Activated gamma-delta T cell (primary cell): ENCODE results near the gene NFS1.
A peak's percentile ranks its signal among the peaks of the same experiment; 100 is the strongest.
"Not testable (repeated sequence)": the region's sequence is repeated elsewhere in the genome, so short reads cannot be mapped to it uniquely, and the experiment has no call there.

Source experiments
- DNase-seq: peaks from one replicate; lab custom pipeline; 2025; lab: John Stamatoyannopoulos, UW
- total RNA-seq, 2 donors: gene quantifications; one replicate each; lab custom pipeline; 2026; lab: John Stamatoyannopoulos, UW

The NFS1 gene
- 18.9 to 20.7 reads per million in 2 donors for total RNA-seq

DNA sequence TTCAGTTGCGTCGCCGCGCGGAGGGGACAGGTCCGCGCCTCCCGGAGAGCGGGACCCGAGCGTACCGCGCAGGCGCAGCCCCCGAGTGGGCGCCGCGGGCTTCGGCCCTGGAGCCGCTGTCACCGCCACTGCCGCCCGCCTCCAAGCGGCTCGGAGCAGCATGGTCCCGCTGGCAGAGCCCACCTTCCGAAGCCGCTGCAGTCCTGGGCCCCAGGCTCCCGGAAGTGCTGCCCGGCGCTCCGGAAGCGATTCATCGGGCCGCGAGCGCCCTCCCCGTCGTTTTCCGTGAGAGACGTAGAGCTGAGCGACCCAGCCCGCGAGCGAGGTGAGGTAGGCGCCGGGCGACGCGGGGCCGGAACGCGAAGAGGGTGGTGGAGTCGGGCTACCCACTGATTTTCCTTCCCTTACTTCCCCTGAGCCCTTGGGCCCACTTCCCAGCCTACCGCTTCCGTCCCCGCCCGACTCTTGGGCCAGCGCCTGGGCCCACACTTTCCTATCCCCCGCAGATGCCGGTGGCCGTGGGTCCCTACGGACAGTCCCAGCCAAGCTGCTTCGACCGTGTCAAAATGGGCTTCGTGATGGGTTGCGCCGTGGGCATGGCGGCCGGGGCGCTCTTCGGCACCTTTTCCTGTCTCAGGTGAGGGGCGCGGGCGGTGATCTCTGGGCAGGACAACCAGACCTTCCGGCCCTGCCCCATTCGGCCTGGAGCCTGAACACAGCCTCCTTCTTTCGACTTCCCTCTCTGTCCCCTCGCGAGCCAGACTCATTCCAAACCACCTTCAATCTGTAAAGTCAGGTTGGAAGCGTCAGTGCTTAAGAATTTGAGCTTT is at the start of gene NFS1, which contains the start of gene ROMO1:
Gene NFS1 (minus strand): TSS at position 226 of the 830 bp plus-strand sequence. CDS start 64 bp downstream, at position 162.
Gene ROMO1 (plus strand): TSS at position 279 of the 830 bp plus-strand sequence. CDS start 228 bp downstream, at position 507.
- peak; percentile 79 for DNase-seq

DNA sequence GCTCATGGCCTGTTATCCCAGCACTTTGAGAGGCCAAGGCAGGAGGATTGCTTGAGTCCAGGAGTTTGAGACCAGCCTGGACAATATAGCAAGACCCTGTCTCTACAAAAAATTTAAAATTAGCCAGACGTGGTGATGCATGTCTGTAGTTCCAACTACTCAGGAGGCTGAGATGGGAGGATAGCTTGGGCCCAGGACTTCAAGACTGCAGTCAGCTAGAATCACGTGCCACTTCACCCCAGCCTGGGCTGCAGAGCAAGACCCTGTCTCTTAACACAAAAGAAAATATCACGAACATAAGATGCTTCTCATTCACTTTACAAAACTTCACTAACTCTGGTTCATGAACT is 45.3 kb upstream of the NFS1 start:
- DNase-seq = not testable (repeated sequence)

DNA sequence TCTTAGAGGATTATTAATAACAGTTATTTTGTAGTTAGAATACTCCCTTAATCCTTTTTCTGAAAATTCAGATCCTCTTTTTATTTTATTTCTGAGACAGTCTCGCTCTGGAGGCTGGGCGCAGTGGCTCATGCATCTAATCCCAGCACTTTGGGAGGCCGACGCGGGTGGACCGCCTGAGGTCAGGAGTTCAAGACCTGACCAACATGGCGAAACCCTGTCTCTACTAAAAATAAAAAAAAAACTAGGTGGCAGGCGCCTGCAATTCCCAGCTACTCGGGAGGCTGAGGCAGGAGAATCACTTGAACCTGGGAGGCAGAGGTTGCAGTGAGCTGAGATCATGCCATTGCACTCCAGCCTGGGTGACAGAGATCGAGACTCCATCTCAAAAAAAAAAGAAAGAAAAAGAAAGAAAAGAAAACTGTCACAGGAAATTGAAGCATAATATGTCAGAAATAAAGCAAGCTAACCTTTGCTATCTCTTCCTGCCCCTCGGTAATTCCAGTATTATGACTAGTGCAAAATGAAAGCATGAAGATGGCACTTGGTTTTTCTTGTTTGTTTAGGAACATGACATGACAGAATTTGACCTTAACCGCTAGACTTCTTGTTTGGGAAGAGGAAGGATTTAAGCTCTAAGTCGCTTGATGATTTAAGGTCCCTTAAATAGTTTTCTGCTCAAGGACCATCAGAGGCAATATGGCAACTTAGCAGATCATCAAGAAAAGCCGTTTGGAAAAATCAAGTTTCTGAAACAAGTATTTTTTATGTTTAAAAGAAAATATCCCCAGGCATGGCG is 44.7 kb upstream of the NFS1 start:
- no peak for DNase-seq

DNA sequence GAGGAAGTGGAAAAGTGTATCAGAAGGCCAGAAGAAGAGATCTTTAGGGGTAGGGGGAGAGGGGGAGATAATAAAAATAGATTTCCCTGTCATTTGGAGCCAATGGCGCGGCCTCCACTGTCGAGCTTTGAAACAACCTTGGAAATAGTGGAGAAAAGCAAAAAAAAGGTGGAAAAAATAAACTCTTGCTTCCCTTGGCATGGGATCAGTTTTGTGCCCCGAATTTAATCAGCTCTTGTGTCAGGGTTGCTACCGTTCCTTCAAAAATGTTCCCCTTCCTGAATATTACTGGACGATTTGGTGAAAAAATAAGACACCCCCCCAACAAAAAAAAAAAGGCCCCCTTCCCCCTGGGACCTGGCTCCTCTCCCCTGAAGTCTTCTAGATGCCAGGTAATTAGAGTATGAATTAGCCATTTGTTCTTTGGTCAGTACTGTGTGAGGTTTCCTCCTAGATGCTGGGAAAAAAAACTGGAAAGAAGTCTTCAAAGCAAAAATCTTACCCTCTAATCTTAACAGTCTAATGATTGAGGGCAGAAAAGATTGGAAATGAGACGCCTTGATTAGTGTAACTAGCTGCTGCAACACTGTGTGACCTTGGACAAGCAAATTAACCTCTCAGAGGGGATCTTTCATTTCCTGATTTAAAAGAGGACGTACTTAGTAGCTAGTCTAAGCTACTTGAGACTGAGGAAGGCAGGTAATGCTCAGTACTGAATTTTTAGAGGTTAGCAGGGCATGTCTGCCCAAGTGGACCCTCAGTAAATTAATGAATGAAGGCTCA is 43.8 kb upstream of the NFS1 start:
- no peak for DNase-seq

DNA sequence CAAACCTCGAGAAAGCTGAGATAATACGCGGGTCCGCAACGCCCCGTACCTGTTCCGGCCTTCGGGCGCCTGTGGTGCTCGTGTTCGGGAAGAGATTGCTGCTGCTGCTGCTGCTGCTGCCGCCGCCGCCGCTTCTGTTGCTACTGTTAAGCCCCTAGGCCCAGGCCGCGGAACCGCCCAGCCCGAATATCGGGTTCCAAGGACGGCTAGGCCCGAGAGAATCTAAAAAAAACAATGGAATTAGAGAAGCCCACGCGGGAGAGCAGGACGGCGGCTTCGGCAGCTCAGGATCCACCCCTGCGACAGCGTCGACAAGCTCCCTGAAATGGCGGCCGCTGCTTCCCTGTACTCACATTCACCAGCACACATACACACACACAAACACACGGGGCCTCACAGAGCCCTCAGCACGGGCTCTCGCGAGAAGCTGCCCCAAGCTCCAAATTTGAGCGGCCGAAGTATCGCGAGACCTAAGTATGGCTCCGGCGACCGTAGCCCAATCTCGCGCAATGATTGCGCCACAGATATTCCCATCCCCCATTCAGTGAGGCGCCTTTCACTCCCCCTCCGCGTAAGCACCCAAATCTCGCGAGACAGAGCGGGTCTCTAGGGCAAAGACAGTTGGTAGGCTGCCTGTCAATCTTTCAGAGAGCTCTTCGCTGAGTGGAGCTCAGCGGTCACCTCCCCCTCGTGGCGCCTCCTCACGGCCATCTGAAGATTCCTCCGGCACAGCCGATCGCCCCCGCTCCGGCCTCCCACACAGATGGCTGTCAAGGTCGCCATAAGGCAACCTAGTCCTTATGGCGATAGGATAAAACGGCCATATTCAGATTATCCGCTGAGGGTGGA is 43.0 kb upstream of the NFS1 start, which contains the start of gene RBM39:
Gene RBM39 (minus strand): TSS at position 369 of the 849 bp plus-strand sequence. CDS start 1,386 bp downstream, outside the sequence.
- DNase-seq = peak; percentile 74

DNA sequence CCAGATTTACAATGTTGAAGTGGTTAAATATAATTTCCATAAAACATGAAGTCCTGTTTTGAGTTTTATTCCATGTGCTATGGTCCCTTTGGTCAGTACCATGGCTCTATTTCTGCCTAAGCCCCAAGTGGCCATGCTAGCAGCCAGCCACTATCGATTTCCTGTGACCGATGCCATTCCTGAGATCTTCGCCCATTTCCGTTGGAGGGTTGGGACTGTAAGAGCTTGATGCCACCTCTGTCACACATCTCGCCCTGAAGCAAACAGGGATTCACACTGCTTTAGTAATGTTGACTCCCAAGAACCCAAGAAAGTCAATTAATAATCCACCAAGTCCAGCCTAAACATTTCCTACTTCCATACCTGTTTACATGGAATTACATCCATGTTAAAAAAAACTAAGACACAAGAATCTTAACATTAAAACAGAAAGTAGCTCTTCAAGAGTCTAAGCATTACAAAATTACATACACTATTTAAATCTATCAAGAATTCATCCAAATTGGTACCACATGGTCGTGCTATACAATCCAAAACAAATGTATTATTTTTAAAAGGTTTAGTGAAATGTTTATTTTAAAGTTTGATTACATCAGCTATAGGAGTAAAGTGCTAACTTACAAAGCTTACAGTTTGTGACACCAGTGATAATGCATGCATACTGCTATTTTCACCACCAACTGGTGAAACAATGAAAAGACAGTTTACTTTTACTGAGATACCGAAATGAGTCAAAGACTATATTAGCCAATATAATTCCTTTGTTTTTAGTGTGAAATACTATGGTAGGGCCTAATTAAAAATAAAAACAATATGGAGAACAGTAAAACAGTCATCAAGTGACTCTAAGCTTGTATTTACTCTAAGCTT is 40.4 kb upstream of the NFS1 start:
- DNase-seq = no peak

DNA sequence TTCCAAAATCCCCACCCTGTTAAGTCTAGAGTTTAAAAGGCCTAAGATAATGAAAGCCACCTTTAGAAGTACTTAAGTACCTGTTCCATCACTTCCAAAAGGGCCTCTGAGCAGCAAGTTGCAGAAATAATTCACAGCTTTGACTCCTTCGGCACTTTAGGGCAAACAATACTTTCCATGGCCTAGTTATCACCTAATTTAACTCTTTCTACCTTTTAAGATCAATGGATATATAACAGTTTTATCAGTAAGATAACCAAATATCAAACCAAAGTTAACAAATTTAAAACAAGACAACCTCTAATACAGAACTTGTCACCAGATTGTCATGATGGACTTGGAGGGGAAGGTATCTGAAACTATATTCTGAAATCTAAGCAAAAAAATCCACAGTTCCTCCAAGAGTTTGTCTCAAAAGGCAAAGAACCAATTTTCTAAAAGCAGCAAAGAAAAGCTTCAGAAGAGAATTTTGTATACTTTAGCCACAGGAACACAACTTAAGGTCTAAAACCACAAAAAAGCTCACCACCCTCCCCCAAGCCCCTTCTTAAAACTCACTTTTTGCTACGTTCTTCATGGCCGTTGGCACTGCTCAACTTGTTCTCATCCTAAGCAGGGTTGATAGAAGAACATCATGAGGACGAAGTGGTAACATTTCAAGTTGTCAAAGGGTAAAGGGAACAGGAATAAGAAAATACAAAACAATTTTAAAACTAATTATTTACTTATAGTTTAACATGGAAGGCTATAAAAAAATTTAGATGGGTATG is 39.4 kb upstream of the NFS1 start:
- DNase-seq = no peak

DNA sequence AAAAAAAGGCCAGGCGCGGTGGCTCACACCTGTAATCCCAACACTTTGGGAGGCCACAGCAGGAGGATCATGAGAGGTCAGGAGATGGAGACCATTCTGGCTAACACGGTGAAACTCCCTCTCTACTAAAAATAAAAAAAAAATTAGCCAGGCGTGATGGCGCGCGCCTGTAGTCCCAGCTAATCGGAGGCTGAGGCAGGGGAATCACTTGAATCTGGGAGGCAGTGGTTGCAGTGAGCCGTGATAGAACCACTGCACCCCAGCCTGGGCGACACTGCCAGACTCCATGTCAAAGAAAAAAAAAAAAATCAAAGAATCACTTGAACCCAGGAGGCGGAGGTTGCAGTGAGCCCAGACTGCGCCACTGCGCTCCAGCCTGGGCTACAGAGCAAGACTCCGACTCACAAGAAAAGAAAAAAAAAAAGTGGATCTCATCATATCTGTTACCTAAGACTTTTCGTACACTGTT is 38.7 kb upstream of the NFS1 start:
- no peak for DNase-seq

DNA sequence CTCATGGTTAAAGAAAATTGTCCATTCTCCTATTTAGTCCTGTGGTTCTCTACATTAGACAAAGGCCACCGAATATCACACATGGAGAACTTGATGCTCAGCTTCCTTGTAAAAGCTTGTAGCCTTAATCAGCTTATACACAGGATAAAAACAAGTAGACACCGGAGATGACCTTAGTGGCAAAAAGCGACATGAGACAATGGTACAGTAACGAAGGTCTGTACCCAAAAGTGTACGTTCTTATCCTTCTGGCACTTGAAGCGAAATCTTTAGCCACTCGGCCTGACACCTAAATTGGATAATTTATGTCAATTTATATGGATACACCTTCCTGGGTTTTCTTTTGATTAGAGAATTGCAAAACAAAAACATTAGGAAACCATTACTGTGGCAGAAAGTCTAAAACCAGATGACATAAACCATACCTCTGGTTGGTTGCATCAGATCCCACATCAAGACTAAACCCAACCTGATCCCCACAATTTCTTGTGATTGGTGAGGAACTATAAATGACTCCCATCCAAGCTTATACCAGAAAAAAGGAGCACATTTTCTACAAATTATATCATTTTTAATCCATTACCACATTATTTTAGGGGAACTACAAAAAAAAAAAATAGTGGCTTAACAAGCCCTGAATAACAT is 36.8 kb upstream of the NFS1 start:
- no peak for DNase-seq

DNA sequence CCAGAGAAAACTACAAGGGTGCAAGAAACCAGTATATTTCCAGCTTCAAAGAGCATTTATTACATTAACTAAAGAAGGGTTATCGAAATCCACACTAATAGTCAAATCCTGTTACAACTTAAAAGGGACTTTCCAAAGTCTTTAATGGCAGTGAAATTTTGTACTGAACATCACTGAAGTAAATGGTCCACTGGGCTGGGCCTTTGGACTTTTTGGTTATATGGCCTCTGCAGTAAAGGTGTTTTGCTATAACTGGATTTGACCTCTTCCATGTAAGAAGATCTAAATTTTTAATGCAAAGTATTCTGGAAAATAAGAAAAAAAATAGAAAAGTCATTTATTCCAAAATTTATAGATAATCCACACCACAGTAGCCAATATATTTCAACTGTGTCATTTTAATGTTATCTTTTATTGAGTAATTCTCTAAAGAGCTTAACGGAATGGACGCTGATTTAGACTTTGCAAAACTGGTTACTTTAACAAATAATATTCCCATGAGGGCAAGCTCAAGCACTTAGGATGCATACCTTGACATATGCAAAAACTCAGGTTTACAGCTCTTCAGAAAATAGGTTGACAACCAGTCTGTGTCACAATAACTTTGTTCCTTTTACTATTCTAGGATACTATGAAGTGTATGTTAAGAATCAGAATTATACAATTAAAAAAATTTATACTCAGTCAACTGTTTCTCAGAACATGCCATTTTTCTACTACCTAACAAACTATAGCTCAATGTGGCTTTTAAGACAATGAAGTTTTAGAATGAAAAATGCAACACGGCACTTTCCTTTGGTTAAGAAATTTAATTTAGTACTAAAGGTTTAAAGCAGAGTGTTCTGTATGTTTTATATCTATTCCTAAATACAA is 35.9 kb upstream of the NFS1 start:
- DNase-seq = no peak

DNA sequence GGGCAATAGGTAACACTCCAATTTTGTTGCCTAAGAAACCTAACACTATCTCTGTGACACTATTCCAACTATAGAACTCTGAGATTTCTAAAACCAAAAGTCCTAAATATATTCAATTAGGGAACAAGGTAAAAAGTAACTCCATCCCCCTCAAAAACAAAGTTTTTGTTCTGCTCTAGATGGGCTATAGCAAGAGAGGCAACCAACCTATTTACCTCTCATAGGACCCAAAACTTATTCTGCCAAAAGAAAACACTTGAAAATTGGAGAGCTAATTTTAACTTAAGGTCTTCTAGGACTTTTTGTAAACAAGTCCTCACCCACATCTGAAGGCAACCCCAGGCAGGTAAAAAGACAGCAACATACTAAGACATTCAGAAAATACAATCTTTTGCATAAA is 35.2 kb upstream of the NFS1 start:
- DNase-seq = no peak

DNA sequence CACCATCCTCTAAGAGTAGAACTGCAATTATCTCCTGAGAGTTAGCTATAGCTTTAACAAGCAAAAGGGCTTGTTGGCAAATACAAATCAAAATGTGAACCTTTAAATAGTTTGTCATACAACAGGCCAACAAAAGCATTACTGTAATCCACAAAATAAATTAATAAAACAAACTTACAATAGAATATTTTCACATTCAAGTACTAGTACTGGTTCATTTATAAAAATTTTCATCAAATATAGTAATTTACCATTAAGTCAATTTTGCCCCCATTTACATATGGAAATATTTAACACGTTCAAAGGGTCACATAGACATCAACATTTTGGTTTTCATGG is 33.5 kb upstream of the NFS1 start:
- DNase-seq = no peak

DNA sequence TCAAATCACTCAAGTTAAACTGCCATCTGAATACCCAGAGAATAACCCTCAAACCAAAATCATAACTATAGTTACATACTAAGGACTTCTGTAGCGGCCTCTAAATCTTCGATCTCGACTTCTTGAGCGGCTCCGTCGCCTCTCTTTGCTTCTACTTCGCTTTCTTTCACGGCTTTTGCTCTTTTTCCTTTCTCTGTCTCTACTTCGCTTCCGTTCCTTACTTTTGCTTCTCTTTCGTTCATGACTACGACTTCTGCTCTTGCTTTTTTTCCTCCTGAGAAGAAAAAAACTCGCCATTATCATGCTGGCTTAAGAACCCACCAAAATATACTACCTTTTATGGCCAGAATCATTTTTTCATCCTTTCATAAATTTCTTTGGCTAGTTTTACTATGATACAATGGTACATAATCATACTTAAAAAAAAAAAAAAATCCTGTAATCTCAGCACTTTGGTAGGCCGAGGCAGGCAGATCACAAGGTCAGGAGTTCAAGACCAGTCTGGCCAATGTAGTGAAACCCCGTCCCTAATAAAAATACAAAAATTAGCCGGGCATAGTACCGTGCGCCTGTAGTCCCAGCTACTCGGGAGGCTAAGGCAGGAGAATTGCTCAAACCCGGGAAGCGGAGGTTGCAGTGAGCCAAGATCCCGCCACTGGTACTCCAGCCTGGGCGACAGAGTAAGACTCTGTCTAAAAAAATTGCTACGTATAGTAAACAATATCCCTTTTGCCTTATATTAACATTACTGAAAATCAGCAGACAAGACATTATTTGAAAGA is 32.9 kb upstream of the NFS1 start:
- DNase-seq = no peak

DNA sequence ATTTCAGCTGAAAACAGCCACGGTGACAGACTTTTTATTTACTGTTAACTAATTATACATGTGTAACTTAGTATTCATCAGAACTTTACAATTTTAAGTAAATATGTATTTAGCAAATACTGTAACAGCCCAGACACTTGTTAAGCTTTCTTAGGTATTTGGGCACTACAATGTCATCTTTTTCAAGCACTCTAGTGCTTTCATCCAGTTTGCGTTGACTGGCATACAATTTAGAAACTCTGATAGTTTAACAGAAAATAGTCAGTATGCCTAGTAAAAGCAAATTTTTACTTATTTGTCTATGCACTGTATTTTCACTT is 32.3 kb upstream of the NFS1 start:
- no peak for DNase-seq

DNA sequence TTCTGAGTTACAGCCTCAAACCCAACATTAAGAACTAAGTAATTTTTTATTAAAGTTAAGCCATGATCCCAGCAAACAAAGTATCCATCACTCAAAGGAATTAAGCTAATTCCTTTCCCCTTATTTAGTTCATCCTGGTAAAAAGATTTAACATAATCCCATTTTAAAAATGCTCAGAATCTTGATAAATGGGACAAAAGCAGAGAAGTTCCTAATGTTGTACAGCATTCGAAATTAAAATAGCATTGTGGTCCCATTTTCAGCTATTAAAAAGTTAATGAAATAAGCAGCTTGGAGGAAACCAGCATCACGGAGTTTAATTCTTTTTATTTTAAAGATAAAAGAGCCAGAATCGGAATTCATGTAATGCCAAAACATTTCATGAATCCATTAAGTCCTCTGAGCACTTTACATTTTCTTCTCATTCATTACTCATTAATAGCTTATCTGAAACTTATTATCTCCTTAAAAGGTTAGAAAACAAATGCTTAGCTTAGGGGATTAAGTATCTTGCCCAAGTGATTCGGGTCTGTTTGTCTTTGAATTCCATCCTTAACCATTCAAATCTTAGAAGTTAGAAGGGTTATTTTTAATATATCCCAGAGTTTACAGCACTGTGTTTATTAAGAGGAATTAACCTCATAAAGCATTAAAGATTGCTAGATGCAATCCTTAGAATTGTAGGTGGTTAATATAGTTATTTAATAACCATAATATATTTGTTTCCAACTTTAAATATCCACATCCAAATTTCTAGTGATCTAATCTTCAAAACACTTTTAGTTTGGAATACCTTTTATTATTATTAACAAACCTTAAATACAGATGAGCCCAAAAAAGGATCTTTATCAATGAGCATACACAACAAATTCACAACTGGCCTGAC is 31.7 kb upstream of the NFS1 start:
- DNase-seq = no peak
